Keratinocyte (primary cell): ENCODE results near the gene PVALB.

Experiments used
- EZH2 ChIP-seq: IDR thresholded peaks from one replicate; pipeline ENCODE4 v1.6.1; 2012; ENCODE audit warnings: inconsistent platforms, mild to moderate bottlenecking, low read length, moderate library complexity
- TF ChIP-seq, protein P1 (sequence below), 3 experiments: IDR thresholded peaks in 1 of 3; conservative IDR thresholded peaks in 1 of 3; optimal IDR thresholded peaks in 1 of 3; 2 replicates in 2 of 3; 3 replicates in 1 of 3; pipeline versions ENCODE3 to v1.5.1; 2011; ENCODE audit warnings: low read length in 3 of 3, mild to moderate bottlenecking in 3 of 3, moderate library complexity in 2 of 3, control low read depth in 1 of 3, inconsistent platforms in 1 of 3; ENCODE audit not compliant: insufficient read depth in 2 of 3; ENCODE audit errors: extremely low read depth in 1 of 3

DNA sequence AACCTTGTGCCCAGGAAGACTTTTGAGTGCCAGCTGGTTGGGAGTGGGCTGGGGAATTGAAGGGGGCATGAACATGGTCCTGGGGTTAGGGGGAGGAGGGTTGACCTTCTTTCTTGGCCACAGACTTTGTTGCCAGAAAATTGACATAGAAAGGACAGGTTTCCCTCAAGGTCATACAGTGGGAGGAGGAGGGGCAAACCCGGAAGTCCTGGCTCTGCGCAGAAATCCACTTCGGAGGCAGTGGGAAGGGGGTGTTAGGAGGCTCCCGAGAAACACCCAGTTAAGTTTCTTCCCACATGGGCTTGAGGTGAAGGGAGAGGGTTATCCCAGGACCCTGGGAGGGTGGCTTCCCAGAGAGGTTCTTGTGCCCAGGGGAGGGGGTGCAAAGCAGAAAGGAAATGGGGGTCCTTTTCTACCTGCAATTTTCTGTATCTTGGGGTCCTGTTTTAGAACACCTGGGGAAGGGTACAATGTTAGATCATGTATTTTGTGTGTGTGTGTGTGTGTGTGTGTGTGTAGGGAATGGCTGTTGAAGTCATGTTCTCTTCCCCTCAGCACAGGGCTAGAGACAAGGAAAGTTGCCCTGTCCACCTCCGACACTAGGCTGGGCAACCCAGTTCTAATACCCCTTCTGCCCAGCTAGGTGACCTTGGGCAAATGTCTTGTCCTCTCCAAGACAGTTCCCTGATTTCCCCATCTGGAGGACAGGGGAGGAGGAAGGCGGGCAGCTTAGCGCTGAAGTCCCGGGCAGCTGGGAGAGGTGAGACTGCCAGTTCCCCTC lies 1.1 kb downstream of the PVALB start:
- TF ChIP-seq, protein P1, sequence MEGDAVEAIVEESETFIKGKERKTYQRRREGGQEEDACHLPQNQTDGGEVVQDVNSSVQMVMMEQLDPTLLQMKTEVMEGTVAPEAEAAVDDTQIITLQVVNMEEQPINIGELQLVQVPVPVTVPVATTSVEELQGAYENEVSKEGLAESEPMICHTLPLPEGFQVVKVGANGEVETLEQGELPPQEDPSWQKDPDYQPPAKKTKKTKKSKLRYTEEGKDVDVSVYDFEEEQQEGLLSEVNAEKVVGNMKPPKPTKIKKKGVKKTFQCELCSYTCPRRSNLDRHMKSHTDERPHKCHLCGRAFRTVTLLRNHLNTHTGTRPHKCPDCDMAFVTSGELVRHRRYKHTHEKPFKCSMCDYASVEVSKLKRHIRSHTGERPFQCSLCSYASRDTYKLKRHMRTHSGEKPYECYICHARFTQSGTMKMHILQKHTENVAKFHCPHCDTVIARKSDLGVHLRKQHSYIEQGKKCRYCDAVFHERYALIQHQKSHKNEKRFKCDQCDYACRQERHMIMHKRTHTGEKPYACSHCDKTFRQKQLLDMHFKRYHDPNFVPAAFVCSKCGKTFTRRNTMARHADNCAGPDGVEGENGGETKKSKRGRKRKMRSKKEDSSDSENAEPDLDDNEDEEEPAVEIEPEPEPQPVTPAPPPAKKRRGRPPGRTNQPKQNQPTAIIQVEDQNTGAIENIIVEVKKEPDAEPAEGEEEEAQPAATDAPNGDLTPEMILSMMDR (optimal IDR thresholded peaks at IDR 0.05 in 1 of 3, IDR thresholded peaks at IDR 0.05 in 1 of 3, conservative IDR thresholded peaks at IDR 0.05 in 1 of 3; ENCODE audit: extremely low read depth in 1 of 3, insufficient read depth in 2 of 3, low read length in 3 of 3), result no peak
- no peak for TF ChIP-seq EZH2
